ENCODE results near the gene NCAM1. TPM values are rescaled to one million over a fixed set of nuclear protein-coding genes. Genes with fewer than 3 reads are reported as not detected.

Gene NCAM1
- total and polyA plus RNA-seq, 9 of the 15 experiments (the other 6 are each of a cell fraction or from before 2014, with no cell fraction given): 0.09 to 0.23 TPM; not detected in 7

DNA sequence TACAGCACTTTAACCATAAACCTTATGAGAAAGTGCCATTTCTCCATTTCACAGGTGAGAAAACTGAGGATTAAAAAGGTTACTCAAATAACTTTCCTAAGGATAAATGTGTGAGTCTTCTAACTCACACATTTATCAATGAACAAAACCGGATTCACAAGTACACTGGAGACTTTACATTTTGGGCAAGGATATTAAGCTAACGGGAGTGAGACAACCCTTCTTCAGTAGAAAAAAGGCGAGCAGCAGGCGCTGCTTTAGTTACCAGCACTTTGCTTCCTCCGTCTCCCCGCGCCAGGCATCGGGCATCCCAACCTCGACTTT is 352.8 kb downstream of the NCAM1 start (continued):
- TF ChIP-seq ZC3H11A (IDR thresholded peaks at IDR 0.05; ENCODE audit: low read depth, low read length) (no peak), SMAD2 (IDR thresholded peaks at IDR 0.05; ENCODE audit: low read depth, low read length) (no peak), MBD2 (IDR thresholded peaks at IDR 0.05; ENCODE audit: borderline replicate concordance, low read depth) (no peak), NFIX (CRISPR knock-in tag; IDR thresholded peaks at IDR 0.05; ENCODE audit: low read depth) (no peak), NCOR1 (IDR thresholded peaks at IDR 0.05) (no peak), SNIP1 (IDR thresholded peaks at IDR 0.05; ENCODE audit: low read depth) (no peak), ZNF212 (CRISPR knock-in tag; IDR thresholded peaks at IDR 0.05) (no peak), KAT7 (CRISPR knock-in tag; IDR thresholded peaks at IDR 0.05; ENCODE audit: borderline replicate concordance) (peak; percentile 61; the same call in 1 of the 2 replicates), BRF1 (IDR thresholded peaks at IDR 0.05; ENCODE audit: borderline replicate concordance, extremely low read depth, insufficient read length) (no peak), ZNF699 (CRISPR knock-in tag; IDR thresholded peaks at IDR 0.05; ENCODE audit: insufficient replicate concordance) (no peak)
- TF ChIP-seq, protein P1, sequence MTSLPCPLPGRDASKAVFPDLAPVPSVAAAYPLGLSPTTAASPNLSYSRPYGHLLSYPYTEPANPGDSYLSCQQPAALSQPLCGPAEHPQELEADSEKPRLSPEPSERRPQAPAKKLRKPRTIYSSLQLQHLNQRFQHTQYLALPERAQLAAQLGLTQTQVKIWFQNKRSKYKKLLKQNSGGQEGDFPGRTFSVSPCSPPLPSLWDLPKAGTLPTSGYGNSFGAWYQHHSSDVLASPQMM (CRISPR knock-in tag; IDR thresholded peaks at IDR 0.05): no peak
- TF ChIP-seq, protein P2, sequence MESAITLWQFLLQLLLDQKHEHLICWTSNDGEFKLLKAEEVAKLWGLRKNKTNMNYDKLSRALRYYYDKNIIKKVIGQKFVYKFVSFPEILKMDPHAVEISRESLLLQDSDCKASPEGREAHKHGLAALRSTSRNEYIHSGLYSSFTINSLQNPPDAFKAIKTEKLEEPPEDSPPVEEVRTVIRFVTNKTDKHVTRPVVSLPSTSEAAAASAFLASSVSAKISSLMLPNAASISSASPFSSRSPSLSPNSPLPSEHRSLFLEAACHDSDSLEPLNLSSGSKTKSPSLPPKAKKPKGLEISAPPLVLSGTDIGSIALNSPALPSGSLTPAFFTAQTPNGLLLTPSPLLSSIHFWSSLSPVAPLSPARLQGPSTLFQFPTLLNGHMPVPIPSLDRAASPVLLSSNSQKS (CRISPR knock-in tag; IDR thresholded peaks at IDR 0.05): no peak
- TF ChIP-seq, protein P3, sequence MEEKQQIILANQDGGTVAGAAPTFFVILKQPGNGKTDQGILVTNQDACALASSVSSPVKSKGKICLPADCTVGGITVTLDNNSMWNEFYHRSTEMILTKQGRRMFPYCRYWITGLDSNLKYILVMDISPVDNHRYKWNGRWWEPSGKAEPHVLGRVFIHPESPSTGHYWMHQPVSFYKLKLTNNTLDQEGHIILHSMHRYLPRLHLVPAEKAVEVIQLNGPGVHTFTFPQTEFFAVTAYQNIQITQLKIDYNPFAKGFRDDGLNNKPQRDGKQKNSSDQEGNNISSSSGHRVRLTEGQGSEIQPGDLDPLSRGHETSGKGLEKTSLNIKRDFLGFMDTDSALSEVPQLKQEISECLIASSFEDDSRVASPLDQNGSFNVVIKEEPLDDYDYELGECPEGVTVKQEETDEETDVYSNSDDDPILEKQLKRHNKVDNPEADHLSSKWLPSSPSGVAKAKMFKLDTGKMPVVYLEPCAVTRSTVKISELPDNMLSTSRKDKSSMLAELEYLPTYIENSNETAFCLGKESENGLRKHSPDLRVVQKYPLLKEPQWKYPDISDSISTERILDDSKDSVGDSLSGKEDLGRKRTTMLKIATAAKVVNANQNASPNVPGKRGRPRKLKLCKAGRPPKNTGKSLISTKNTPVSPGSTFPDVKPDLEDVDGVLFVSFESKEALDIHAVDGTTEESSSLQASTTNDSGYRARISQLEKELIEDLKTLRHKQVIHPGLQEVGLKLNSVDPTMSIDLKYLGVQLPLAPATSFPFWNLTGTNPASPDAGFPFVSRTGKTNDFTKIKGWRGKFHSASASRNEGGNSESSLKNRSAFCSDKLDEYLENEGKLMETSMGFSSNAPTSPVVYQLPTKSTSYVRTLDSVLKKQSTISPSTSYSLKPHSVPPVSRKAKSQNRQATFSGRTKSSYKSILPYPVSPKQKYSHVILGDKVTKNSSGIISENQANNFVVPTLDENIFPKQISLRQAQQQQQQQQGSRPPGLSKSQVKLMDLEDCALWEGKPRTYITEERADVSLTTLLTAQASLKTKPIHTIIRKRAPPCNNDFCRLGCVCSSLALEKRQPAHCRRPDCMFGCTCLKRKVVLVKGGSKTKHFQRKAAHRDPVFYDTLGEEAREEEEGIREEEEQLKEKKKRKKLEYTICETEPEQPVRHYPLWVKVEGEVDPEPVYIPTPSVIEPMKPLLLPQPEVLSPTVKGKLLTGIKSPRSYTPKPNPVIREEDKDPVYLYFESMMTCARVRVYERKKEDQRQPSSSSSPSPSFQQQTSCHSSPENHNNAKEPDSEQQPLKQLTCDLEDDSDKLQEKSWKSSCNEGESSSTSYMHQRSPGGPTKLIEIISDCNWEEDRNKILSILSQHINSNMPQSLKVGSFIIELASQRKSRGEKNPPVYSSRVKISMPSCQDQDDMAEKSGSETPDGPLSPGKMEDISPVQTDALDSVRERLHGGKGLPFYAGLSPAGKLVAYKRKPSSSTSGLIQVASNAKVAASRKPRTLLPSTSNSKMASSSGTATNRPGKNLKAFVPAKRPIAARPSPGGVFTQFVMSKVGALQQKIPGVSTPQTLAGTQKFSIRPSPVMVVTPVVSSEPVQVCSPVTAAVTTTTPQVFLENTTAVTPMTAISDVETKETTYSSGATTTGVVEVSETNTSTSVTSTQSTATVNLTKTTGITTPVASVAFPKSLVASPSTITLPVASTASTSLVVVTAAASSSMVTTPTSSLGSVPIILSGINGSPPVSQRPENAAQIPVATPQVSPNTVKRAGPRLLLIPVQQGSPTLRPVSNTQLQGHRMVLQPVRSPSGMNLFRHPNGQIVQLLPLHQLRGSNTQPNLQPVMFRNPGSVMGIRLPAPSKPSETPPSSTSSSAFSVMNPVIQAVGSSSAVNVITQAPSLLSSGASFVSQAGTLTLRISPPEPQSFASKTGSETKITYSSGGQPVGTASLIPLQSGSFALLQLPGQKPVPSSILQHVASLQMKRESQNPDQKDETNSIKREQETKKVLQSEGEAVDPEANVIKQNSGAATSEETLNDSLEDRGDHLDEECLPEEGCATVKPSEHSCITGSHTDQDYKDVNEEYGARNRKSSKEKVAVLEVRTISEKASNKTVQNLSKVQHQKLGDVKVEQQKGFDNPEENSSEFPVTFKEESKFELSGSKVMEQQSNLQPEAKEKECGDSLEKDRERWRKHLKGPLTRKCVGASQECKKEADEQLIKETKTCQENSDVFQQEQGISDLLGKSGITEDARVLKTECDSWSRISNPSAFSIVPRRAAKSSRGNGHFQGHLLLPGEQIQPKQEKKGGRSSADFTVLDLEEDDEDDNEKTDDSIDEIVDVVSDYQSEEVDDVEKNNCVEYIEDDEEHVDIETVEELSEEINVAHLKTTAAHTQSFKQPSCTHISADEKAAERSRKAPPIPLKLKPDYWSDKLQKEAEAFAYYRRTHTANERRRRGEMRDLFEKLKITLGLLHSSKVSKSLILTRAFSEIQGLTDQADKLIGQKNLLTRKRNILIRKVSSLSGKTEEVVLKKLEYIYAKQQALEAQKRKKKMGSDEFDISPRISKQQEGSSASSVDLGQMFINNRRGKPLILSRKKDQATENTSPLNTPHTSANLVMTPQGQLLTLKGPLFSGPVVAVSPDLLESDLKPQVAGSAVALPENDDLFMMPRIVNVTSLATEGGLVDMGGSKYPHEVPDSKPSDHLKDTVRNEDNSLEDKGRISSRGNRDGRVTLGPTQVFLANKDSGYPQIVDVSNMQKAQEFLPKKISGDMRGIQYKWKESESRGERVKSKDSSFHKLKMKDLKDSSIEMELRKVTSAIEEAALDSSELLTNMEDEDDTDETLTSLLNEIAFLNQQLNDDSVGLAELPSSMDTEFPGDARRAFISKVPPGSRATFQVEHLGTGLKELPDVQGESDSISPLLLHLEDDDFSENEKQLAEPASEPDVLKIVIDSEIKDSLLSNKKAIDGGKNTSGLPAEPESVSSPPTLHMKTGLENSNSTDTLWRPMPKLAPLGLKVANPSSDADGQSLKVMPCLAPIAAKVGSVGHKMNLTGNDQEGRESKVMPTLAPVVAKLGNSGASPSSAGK (IDR thresholded peaks at IDR 0.05): peak; percentile 91
- TF ChIP-seq, protein P4, sequence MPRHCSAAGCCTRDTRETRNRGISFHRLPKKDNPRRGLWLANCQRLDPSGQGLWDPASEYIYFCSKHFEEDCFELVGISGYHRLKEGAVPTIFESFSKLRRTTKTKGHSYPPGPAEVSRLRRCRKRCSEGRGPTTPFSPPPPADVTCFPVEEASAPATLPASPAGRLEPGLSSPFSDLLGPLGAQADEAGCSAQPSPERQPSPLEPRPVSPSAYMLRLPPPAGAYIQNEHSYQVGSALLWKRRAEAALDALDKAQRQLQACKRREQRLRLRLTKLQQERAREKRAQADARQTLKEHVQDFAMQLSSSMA (CRISPR knock-in tag; IDR thresholded peaks at IDR 0.05): no peak
- TF ChIP-seq, protein P5, sequence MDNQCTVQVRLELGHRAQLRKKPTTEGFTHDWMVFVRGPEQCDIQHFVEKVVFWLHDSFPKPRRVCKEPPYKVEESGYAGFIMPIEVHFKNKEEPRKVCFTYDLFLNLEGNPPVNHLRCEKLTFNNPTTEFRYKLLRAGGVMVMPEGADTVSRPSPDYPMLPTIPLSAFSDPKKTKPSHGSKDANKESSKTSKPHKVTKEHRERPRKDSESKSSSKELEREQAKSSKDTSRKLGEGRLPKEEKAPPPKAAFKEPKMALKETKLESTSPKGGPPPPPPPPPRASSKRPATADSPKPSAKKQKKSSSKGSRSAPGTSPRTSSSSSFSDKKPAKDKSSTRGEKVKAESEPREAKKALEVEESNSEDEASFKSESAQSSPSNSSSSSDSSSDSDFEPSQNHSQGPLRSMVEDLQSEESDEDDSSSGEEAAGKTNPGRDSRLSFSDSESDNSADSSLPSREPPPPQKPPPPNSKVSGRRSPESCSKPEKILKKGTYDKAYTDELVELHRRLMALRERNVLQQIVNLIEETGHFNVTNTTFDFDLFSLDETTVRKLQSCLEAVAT (IDR thresholded peaks at IDR 0.05): no peak

All from K562 (cell line).